Activated naive CD8-positive, alpha-beta T cell treated with anti-CD3 and anti-CD28 coated beads, Interleukin-2, amount 10 ng/mL, durations not matched to agents 7 days and 5 days (primary cell): ENCODE measurements around the gene FAM124B. TPM values are rescaled to one million over a fixed set of nuclear protein-coding genes. Genes with fewer than 3 reads are reported as not detected.

Source experiments
- ATAC-seq: fragments of 150-1000 bp; cut with Tn5 transposase; one replicate; pipeline ENCODE4 v1.10.0; 2021; ENCODE audit warnings: low read depth, moderate library complexity
- POLR2A ChIA-PET: fragments of 350-600 bp; sonication (Branson Sonifier 250); formaldehyde crosslinking; loops from one replicate; lab custom pipeline; 2021; ENCODE audit warnings: antibody characterized with exemption; lab: Charles Lee
- DNase-seq: peaks from one replicate; pipeline ENCODE4 v3.0.0; 2021
- H3K27ac Mint-ChIP-seq: one replicate; pipeline ENCODE4 v1.8.0; 2022; ENCODE audit warnings: mild to moderate bottlenecking, mixed read lengths
- H3K27me3 Mint-ChIP-seq: one replicate; pipeline ENCODE4 v1.8.0; 2022; ENCODE audit warnings: mild to moderate bottlenecking, moderate library complexity, mixed read lengths
- H3K36me3 Mint-ChIP-seq: one replicate; pipeline ENCODE4 v1.8.0; 2021; ENCODE audit warnings: mild to moderate bottlenecking, mixed read lengths
- H3K4me1 Mint-ChIP-seq: one replicate; pipeline ENCODE4 v1.8.0; 2021; ENCODE audit warnings: mixed read lengths
- H3K4me3 Mint-ChIP-seq: one replicate; pipeline ENCODE4 v1.8.0; 2022; ENCODE audit warnings: mild to moderate bottlenecking, moderate library complexity, mixed read lengths
- H3K9me3 Mint-ChIP-seq: one replicate; pipeline ENCODE4 v1.8.0; 2021; ENCODE audit warnings: mixed read lengths
- total RNA-seq, 2 experiments: library from RNA; stranded (reverse); gene quantifications; one replicate each; pipeline ENCODE4 v1.2.3, GENCODE V29; 2021

FAM124B gene
- total RNA-seq, 2 experiments from 2014 or later, result 0.17 to 0.34 TPM

- Mint-ChIP-seq H3K9me3 (no peaks in the 10 kb centered on the region), H3K36me3 (no peaks in the 10 kb centered on the region), H3K4me3 (no peak overlapping the region), H3K4me1 (no peaks in the 10 kb centered on the region), H3K27me3 (peaks cover 7% of the 10 kb centered on the region), H3K27ac (no peak overlapping the region)
- POLR2A ChIA-PET, result no interaction called here
- no peak for DNase-seq
- no peak for ATAC-seq
Measured at GRCh38 chr2:224331698-224332097, 70.2 kb downstream of the FAM124B start.

GRCh38 chr2:224328798-224329197 lies 73.1 kb downstream of the FAM124B start:
- H3K9me3 Mint-ChIP-seq, result no peaks in the 10 kb centered on the region

More at GRCh38 chr2:224328798-224329197, 73.1 kb downstream of the FAM124B start:
- peaks cover 9% of the 10 kb centered on the region for H3K27me3 Mint-ChIP-seq
- H3K4me1 Mint-ChIP-seq, result no peaks in the 10 kb centered on the region
- DNase-seq, result no peak
- POLR2A ChIA-PET, result no interaction called here
- no peak for ATAC-seq
- no peak overlapping the region for H3K4me3 Mint-ChIP-seq
- no peak overlapping the region for H3K27ac Mint-ChIP-seq
- H3K36me3 Mint-ChIP-seq, result no peaks in the 10 kb centered on the region

Other genes starting within 250 kb of the FAM124B start
- gene CUL3, start 183.3 kb upstream of the FAM124B start, total RNA-seq, result 10 to 100 TPM; 78.4 to 81.5 TPM